GM12892 (cell line): Measurements from ENCODE around the gene SRF.

ENCODE experiments used
- DNase-seq: peaks from one replicate; pipeline ENCODE4 v3.0.0; 2011; ENCODE audit not compliant: insufficient read length
- FAIRE-seq: peaks from 2 replicates; lab custom pipeline; 2011; peaks lifted over from hg19 to GRCh38; lab: Jason Lieb, UNC
- POLR2A ChIP-seq: IDR thresholded peaks from 2 replicates; pipeline ENCODE4 v1.6.1; 2011; ENCODE audit warnings: low read depth, low read length, control low read depth
- POLR2AphosphoS5 ChIP-seq: IDR thresholded peaks from 2 replicates; pipeline ENCODE4 v1.6.1; 2011; ENCODE audit warnings: low read depth, low read length, control low read depth
- TAF1 ChIP-seq: IDR thresholded peaks from 2 replicates; pipeline ENCODE4 v1.6.1; 2011; ENCODE audit warnings: low read depth, mild to moderate bottlenecking, control low read depth, low read length, borderline replicate concordance

SRF gene

DNA sequence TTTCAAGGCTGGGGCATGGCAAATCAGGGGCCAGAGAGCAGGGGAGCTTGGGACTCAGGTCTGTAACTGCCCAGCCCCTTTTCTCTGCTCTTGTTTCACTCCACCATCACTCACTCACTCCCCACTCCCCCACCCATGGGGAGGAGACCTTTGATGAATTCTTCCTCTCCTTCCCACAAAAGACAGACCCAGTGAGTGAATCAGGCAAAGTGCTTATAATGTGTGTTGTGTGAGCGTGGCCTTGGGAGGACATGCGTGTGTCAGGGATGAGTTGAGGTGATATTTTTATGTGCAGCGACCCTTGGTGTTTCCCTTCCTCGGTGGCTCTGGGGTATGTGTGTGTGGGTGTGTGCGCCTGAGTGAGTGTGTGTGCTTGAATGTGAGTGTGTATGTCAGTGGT, 9.9 kb downstream of the SRF start:
- DNase-seq, result no peak
- FAIRE-seq, result no peak
- TF ChIP-seq POLR2A, result peak; percentile 61; the same call in 1 of the 2 replicates
- TF ChIP-seq TAF1, result no peak
- TF ChIP-seq POLR2AphosphoS5, result peak; percentile 64

DNA sequence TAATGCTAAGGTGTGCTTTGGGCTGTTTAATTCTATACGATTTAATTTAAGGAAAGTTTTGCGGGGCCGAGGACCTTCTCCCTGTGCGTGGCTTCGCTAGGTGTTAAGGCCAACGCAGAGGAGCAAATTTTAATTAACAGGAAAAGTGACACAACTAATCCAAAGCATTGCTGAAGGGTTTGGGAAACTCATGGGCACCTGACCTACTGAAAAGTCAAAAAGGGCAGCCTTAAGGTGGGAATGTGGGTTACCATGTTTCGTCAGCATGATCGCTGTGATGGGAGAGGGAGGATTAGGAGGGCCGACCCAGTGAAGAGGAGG, 10.5 kb downstream of the SRF start:
- no peak for DNase-seq
- no peak for FAIRE-seq
- TF ChIP-seq POLR2AphosphoS5, result no peak
- TF ChIP-seq TAF1, result no peak
- no peak; the same call in 1 of the 2 replicates for TF ChIP-seq POLR2A

DNA sequence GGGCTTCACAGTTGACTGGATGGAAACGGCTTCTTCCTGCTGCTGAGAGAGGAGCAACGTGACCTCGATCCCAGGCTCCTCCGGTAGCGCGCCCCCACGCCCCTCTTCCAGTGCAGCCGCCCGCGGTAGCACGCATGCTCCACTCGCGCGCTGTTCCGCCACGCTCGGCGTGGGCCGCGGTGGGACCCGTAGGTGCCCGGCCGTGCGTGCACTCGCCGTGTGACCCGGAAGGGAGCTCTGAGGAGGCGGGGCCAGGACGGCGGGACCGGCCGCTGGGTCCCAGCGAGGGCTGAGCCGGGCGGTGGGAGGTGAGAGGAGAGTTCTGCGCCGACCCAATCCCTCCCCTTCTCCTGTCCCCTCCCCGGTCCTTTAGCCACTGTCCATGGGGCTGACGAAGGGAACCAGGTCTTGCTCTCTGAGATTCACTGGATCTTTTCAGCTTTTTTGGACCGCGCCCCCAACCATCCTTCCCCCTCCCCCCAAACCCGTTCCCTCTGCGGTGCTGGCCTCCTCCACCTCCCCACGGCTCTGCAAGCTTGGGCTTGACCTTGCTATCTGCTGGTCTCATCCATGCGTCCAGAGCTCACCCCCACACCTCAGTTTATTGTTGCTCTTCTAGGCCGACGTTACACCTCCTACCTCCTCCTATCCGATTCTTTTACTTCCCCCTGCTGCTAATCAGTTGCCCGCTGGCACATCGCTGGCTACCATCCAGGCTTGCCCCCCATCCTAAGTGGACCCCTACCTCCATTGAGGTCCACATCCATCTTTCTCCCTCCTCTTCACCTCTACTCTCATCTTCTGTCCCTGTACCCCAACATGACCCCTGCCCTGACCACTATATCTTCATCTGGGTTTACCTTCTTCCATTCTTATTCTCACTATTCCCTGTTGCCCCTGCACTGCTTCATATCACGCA, 11.1 kb downstream of the SRF start, which contains the start of gene CUL9:
CUL9 (plus strand) TSS at position 255 of the 919 bp plus-strand sequence. CDS start 2,115 bp downstream, outside the sequence.
- FAIRE-seq, result peak; percentile 98
- TF ChIP-seq POLR2AphosphoS5 (peak; percentile 93), POLR2A (peak; percentile 86), TAF1 (peak; percentile 38; the same call in 1 of the 2 replicates)
- DNase-seq, result peak; percentile 94

DNA sequence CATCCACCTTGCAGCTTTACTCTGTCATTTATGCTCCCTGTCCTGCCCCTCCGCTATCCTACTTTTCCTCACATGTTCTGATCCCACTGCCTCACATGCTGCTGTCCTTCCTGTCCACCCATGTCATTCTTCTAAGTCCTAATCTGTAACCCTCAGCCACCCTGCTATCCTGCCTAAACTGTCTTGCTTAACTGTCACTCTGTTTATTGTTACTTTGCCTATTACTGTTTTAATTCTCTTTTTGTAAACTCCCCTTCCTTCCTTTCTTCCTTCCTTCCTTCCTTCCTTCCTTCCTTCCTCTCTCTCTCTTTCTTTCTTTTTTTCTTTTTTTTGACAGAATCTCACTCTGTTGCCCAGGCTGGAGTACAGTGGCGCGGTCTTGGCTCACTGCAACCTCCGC, 12.4 kb downstream of the SRF start:
- DNase-seq (no peak), FAIRE-seq (no peak)
- TF ChIP-seq POLR2AphosphoS5 (no peak), POLR2A (no peak), TAF1 (no peak)

DNA sequence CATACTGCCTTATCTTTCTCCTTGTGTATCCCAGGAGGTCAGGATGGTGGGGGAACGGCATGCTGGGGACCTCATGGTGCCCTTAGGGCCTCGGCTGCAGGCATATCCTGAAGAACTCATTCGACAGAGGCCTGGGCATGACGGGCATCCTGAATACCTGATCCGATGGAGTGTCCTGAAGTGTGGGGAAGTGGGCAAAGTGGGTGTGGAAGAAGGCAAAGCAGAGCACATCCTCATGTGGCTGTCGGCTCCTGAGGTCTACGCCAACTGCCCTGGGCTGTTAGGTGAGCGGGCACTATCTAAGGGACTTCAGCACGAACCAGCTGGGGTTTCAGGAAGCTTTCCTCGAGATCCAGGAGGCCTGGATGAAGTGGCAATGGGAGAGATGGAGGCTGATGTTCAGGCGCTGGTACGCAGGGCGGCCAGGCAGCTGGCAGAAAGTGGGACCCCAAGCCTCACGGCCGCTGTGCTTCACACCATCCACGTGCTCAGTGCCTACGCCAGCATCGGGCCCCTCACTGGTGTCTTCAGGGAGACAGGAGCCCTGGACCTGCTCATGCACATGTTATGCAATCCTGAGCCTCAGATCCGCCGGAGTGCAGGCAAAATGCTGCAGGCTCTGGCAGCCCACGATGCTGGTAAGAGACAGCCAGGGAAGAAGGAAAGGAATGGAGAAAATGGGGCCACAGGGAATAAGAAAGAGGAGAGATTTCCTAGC, 13.4 kb downstream of the SRF start:
- FAIRE-seq, result no peak
- no peak for DNase-seq
- TF ChIP-seq TAF1 (no peak), POLR2A (no peak), POLR2AphosphoS5 (no peak)

DNA sequence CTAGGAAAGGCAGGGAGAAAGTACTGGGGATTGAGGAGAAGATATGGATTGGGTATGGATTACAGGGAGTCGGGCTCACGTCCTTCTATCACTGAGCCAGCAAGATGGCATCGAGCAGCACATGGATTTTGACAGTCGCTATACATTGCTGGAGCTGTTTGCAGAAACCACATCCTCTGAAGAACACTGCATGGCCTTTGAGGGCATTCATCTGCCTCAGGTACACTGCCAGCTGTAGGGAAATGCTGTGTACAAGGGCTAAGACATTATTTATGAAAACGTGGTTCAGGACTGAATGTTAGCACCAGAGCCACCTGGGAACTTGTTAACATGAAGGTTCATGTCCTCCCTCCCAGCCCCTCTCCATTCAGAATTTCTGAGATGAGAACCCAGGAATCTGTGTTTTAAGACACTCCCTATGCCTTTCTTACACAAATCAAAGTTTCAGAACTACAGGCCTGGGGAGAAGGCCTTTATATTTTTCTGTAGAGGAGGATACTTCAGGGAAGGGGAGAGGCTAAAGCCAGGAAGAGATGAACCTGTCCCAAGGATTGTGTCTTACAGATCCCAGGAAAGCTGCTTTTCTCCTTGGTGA, 14.4 kb downstream of the SRF start:
- TF ChIP-seq TAF1, result no peak
- TF ChIP-seq POLR2AphosphoS5, result no peak
- TF ChIP-seq POLR2A, result no peak
- no peak for DNase-seq
- FAIRE-seq, result no peak

DNA sequence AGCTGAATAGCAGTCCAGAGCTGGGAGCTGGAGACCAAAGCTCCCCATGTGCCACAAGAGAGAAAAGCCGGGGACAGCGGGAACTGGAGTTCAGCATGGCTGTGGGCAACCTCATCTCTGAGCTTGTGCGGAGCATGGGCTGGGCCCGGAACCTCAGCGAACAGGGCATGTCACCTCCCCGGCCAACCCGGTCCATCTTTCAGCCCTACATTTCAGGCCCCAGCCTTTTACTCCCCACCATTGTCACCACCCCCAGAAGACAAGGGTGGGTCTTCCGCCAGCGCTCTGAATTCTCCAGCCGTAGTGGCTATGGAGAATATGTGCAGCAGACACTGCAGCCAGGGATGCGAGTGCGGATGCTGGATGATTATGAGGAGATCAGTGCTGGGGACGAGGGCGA, 14.9 kb downstream of the SRF start:
- FAIRE-seq (no peak), DNase-seq (no peak)
- TF ChIP-seq POLR2A, result no peak
- TF ChIP-seq TAF1, result no peak
- no peak for TF ChIP-seq POLR2AphosphoS5

DNA sequence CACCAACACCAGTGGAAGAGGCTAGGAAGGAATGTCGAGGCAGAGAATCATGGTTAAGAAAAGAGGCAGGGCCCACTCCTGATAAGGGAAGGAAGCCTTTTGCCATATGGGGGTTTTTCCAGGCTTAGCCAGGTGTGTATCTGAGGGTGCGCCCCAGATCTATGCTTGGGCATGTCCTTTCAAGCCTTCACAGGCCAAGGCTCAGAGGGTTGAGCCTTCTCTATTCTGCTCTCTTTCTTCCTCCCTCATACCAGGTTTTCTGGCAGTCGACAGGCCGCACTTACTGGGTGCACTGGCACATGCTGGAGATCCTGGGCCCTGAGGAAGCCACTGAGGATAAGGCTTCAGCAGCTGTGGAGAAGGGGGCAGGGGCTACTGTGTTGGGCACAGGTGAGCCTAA, 15.6 kb downstream of the SRF start:
- DNase-seq (no peak), FAIRE-seq (no peak)
- TF ChIP-seq POLR2AphosphoS5 (no peak), POLR2A (no peak), TAF1 (no peak)

DNA sequence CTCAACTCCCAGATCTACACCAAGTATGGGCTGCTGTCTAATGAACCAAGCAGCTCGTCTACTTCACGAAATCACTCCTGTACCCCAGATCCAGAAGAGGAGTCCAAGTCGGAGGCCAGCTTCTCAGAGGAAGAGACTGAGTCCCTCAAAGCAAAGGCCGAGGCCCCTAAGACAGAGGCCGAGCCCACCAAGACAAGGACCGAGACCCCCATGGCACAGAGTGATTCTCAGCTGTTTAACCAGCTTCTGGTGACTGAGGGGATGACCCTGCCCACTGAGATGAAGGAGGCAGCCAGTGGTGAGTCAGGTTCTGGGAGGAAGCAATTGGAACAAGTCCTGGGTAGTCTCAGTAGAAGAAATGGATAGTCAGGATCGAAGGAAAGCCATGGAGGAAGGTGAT, 16.8 kb downstream of the SRF start:
- no peak for TF ChIP-seq TAF1
- no peak for TF ChIP-seq POLR2AphosphoS5
- no peak for TF ChIP-seq POLR2A
- DNase-seq (no peak), FAIRE-seq (no peak)

DNA sequence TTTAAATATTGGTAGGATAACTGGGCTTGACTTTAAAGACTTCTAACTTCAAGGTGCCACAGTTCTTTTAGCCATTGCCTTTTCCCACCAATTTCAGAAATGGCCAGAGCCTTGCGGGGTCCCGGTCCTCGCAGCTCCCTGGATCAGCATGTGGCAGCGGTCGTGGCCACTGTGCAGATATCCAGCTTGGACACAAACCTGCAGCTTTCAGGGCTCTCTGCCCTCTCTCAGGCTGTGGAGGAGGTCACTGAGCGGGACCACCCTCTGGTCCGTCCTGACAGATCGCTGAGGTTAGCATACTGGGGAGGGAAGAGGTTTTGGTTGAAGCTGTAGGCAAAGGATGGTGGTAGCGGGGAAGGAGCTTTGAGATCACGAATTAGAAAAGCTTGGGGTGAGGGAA, 17.4 kb downstream of the SRF start:
- FAIRE-seq (no peak), DNase-seq (no peak)
- TF ChIP-seq POLR2AphosphoS5 (no peak), POLR2A (no peak), TAF1 (no peak)

DNA sequence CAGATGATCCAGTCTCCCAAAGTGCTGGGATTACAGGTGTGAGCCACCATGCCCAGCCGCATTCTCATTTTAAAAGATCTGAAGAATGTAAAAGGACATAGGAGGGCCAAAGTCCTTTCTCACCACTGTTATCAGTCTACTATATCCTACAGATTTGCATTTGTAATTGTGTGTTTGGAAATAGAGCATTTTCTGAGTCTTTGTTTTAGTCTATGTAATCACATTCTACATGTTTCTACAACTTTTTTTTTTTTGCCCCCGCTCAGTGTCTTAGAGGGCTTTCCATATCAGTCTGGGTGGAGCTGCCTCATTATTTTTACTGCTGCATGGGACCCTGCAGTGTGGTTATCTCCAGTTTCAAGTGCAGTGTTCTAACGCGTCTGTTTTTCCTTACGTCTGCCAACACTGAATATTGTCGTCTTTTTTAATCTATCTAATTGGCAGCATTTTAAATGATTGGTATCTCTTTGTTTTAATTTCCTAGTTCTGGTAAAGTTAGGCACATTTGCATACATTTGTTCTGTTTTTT, 18.8 kb downstream of the SRF start:
- DNase-seq, result no peak
- no peak for TF ChIP-seq TAF1
- no peak for TF ChIP-seq POLR2AphosphoS5
- TF ChIP-seq POLR2A, result no peak
- FAIRE-seq, result no peak
